ENCODE measurements around the gene GJB2. TPM values are rescaled to one million over a fixed set of nuclear protein-coding genes. Genes with fewer than 3 reads are reported as not detected.

Gene GJB2
- total and polyA plus RNA-seq, 2 donors (not counting 1 experiment from before 2014, with no cell fraction given) = 0.09 TPM; not detected in 1

DNA sequence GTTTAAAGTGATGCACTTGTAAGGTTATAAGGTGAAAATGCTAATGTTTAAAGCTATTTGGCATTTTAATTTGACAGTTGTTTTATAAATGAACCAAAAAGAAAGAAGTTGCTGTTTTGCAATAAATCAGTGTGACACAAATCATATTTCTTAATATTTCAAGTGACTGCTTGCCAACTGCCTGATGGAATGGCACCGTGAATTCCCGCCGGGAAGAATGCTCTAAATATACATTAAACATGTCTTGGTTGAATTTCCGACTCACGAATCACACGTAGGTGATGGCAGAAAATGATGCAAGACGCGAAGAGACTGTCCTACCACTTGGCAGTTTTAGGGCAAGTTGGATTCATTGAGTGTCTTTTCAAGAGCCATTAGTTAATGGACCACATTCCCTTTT is 3.1 kb upstream of the GJB2 start:
- Histone ChIP-seq H4K20me1 (ENCODE audit: control insufficient read depth, extremely low read depth, insufficient read depth, low read length) (no peaks in the 10 kb centered on the region), H3K4me2 (ENCODE audit: extremely low read depth, insufficient read depth, low read length) (no peak overlapping the region), H3K9me3 (ENCODE audit: control insufficient read depth, insufficient read depth, low read depth, low read length) (no peaks in the 10 kb centered on the region), H3K27me3 (ENCODE audit: control insufficient read depth, insufficient read depth, low read length) (peaks cover 50% of the 10 kb centered on the region), H3K27ac (ENCODE audit: insufficient read depth, low read length) (no peak overlapping the region), H3K9ac (ENCODE audit: insufficient read depth, low read length) (no peak overlapping the region), H3K79me2 (ENCODE audit: control insufficient read depth, insufficient read depth, low read length) (no peaks in the 10 kb centered on the region), H3K36me3 (ENCODE audit: control insufficient read depth, insufficient read depth, low read length) (no peaks in the 10 kb centered on the region), H2AFZ (ENCODE audit: low read length) (no peak overlapping the region), H3K4me1 (ENCODE audit: control insufficient read depth, extremely low read depth, insufficient read depth, low read length) (no peaks in the 10 kb centered on the region), H3K4me3 (replicated peaks in 1 of 4; ENCODE audit: control extremely low read depth in 1 of 4, insufficient read depth in 1 of 4, low read depth in 3 of 4, low read length in 4 of 4) (no peak overlapping the region)
- TF ChIP-seq, protein P1, sequence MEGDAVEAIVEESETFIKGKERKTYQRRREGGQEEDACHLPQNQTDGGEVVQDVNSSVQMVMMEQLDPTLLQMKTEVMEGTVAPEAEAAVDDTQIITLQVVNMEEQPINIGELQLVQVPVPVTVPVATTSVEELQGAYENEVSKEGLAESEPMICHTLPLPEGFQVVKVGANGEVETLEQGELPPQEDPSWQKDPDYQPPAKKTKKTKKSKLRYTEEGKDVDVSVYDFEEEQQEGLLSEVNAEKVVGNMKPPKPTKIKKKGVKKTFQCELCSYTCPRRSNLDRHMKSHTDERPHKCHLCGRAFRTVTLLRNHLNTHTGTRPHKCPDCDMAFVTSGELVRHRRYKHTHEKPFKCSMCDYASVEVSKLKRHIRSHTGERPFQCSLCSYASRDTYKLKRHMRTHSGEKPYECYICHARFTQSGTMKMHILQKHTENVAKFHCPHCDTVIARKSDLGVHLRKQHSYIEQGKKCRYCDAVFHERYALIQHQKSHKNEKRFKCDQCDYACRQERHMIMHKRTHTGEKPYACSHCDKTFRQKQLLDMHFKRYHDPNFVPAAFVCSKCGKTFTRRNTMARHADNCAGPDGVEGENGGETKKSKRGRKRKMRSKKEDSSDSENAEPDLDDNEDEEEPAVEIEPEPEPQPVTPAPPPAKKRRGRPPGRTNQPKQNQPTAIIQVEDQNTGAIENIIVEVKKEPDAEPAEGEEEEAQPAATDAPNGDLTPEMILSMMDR (conservative IDR thresholded peaks at IDR 0.05 in 1 of 2, IDR thresholded peaks at IDR 0.05 in 1 of 2; ENCODE audit: low read depth in 1 of 2, low read length in 2 of 2) = no peak
- TF ChIP-seq EZH2 (IDR thresholded peaks at IDR 0.05; ENCODE audit: low read length, missing control alignments) = no peak
- DNase-seq (ENCODE audit: low read depth in 2 of 2) = no peak

DNA sequence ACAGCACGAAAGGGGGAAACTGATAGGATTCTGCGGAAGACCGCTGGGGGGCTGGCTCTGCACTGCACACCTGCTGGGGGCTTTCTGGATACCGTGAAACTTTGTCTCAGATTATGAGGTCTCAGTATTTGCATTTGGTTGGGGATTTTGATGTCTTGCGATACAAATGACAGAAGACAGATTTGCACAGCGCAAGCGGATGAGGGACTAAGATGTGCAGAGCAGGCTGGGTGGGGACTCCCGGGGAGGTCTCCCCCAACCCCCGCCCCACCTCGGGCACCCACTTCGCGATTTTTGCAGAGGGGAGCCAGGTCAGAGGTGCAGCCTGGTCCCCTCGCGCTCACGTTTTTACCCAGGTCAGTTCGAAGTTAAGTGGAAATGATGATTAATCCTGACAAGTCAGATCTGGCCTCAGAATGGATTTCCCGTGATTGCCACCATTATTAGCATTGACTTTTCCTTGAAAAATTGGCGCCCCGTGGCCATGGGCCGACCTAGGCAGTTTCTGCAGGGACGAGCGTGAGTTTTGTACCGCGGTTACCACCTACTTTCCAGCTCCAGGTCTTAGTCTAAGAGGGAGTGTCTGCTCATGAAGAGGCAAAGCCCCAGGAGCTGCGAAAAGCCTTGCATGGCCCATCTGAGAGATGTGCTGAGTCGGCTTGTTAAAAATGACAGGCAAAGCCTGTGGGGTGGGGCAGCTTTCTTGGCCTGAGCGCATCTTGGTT is 1.3 kb upstream of the GJB2 start:
- Histone ChIP-seq H3K9ac (ENCODE audit: insufficient read depth, low read length) (no peak overlapping the region), H3K79me2 (ENCODE audit: control insufficient read depth, insufficient read depth, low read length) (no peaks in the 10 kb centered on the region), H3K4me3 (replicated peaks in 1 of 4; ENCODE audit: control extremely low read depth in 1 of 4, insufficient read depth in 1 of 4, low read depth in 3 of 4, low read length in 4 of 4) (no peak overlapping the region), H4K20me1 (ENCODE audit: control insufficient read depth, extremely low read depth, insufficient read depth, low read length) (no peaks in the 10 kb centered on the region), H3K27ac (ENCODE audit: insufficient read depth, low read length) (no peak overlapping the region), H3K4me2 (ENCODE audit: extremely low read depth, insufficient read depth, low read length) (no peak overlapping the region), H3K36me3 (ENCODE audit: control insufficient read depth, insufficient read depth, low read length) (no peaks in the 10 kb centered on the region), H3K4me1 (ENCODE audit: control insufficient read depth, extremely low read depth, insufficient read depth, low read length) (no peaks in the 10 kb centered on the region), H3K27me3 (ENCODE audit: control insufficient read depth, insufficient read depth, low read length) (peaks cover 59% of the 10 kb centered on the region), H3K9me3 (ENCODE audit: control insufficient read depth, insufficient read depth, low read depth, low read length) (no peaks in the 10 kb centered on the region), H2AFZ (ENCODE audit: low read length) (no peak overlapping the region)
- DNase-seq (ENCODE audit: low read depth in 2 of 2) = no peak
- TF ChIP-seq EZH2 (IDR thresholded peaks at IDR 0.05; ENCODE audit: low read length, missing control alignments) = peak; percentile 8
- TF ChIP-seq, protein P1 (conservative IDR thresholded peaks at IDR 0.05 in 1 of 2, IDR thresholded peaks at IDR 0.05 in 1 of 2; ENCODE audit: low read depth in 1 of 2, low read length in 2 of 2) = no peak

DNA sequence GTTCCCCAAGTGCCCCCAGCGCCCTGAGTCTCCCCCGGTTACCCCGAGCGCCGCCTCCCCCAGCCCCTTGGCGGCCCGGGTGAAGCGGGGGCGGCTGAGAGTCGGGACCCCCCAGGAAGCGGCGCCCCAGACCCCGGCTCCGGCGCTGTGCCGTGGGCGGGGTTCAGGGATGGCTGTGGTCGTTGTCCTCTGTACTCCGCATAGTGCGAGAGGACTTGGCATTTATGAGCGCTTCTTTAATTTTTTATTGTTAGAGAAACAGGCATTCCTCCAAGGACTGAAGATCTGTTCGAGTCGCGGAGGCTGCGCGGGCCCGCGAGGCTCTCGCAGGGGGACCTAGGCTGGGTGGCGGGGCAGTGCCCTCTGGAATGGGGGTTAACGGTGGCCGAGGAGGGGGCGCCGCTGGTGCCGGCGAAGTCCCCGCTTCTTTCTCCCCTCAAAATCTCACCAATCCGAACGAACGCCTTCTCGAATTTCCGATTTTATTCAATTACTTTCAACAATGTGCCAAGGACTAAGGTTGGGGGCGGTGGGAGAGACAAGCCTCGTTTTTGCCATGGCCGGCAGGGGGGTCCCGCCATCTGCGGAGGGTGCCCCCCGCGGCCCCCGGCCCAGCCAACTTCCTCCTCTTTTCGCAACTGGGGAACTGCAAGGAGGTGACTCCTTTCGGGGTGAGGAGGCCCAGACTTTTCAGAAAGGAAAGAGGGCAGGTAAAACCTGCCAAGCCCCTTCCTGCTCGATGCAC is 596 bp upstream of the GJB2 start:
- no peak overlapping the region for H2AFZ ChIP-seq (ENCODE audit: low read length)
- no peak overlapping the region for H3K27ac ChIP-seq (ENCODE audit: insufficient read depth, low read length)
- H3K9ac ChIP-seq (ENCODE audit: insufficient read depth, low read length) = no peak overlapping the region
- peak overlapping the region in 2 of 4 experiments; percentile 4 to 33 for H3K4me3 ChIP-seq (replicated peaks in 1 of 4; ENCODE audit: control extremely low read depth in 1 of 4, insufficient read depth in 1 of 4, low read depth in 3 of 4, low read length in 4 of 4)
- peaks cover 59% of the 10 kb centered on the region for H3K27me3 ChIP-seq (ENCODE audit: control insufficient read depth, insufficient read depth, low read length)
- H3K36me3 ChIP-seq (ENCODE audit: control insufficient read depth, insufficient read depth, low read length) = no peaks in the 10 kb centered on the region
- no peaks in the 10 kb centered on the region for H3K9me3 ChIP-seq (ENCODE audit: control insufficient read depth, insufficient read depth, low read depth, low read length)
- H3K79me2 ChIP-seq (ENCODE audit: control insufficient read depth, insufficient read depth, low read length) = no peaks in the 10 kb centered on the region
- TF ChIP-seq, protein P1 (conservative IDR thresholded peaks at IDR 0.05 in 1 of 2, IDR thresholded peaks at IDR 0.05 in 1 of 2; ENCODE audit: low read depth in 1 of 2, low read length in 2 of 2) = no peak
- TF ChIP-seq EZH2 (IDR thresholded peaks at IDR 0.05; ENCODE audit: low read length, missing control alignments) = peak; percentile 93
- H4K20me1 ChIP-seq (ENCODE audit: control insufficient read depth, extremely low read depth, insufficient read depth, low read length) = no peaks in the 10 kb centered on the region
- no peaks in the 10 kb centered on the region for H3K4me1 ChIP-seq (ENCODE audit: control insufficient read depth, extremely low read depth, insufficient read depth, low read length)
- no peak for DNase-seq (ENCODE audit: low read depth in 2 of 2)
- peak overlapping the region; percentile 54 for H3K4me2 ChIP-seq (ENCODE audit: extremely low read depth, insufficient read depth, low read length)

Data from fibroblast of lung (primary cell).